GM18511 (cell line): ENCODE data around the gene TAF11L14.

Experiments
- ATAC-seq: cut with Tn5 transposase; IDR thresholded peaks from one replicate; pipeline ENCODE4 v1.9.1; 2021; ENCODE audit warnings: mild to moderate bottlenecking, moderate library complexity; ENCODE audit not compliant: unreplicated experiment

The TAF11L14 gene

GRCh38 chr5:17678751-17679324 lies 44.6 kb downstream of the TAF11L14 start:
- no peak for ATAC-seq

DNA sequence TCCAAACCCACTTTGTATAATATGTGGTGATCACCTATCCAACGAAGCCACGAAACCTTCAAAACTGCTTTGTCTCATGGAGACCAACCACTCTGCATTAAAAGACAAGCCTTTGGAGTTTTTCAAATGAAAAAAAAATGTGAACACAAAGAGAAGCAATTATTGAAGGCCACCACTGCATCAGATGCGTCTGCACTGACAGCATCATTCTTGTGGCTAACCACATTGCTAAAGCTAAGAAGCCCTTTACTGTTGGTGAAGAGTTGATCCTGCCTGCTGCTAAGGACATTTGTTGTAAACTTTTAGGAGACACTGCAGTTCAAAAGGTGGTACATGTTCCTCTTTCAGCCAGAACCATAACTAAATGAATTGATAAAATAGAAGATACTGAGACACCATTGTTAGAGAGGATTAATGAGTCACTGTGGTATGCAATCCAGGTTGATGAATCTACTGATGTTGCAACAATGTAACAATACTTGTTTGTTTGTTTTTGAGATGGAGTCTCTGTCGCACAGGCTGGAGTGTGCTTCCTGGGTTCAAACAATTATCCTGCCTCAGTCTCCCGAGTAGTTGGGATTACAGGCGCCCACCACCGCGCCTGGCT lies 45.4 kb downstream of the TAF11L14 start:
- ATAC-seq: no peak

DNA sequence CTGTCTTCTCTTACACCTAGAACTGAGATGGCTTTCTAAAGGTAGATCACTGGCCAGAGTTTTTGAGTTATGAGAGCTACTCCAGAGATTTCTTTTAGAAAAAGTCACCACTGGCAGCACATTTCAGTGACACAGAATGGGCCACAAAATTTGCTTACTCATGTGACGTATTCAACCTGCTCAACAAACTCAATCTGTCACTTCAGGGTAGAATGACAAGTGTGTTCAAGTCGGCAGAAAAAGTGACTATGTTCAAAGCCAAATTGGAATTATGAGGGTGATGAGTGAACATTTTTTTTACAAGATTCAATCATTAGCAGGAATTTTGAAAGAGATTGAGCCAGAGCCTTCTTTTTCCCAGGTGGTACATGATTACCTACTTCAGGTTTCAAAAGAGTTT lies 46.5 kb downstream of the TAF11L14 start:
- ATAC-seq: no peak
